K562 (cell line): Measurements from ENCODE around the gene UPK2. TPM values are rescaled to one million over a fixed set of nuclear protein-coding genes. Genes with fewer than 3 reads are reported as not detected.
A peak's percentile ranks its signal among the peaks of the same experiment; 100 is the strongest.

Source experiments
- CTBP1 ChIP-seq: fragments of 450-650 bp; IDR thresholded peaks from 2 replicates; pipeline ENCODE4 v1.6.1; 2016; ENCODE audit warnings: borderline replicate concordance
- FOXA1 ChIP-seq: fragments of 450-650 bp; IDR thresholded peaks from 2 replicates; pipeline ENCODE4 v1.6.1; 2016; ENCODE audit warnings: mild to moderate bottlenecking, borderline replicate concordance
- HDAC1 ChIP-seq, 2 experiments: fragments of 450-650 bp; IDR thresholded peaks; 2 replicates each; pipeline ENCODE4 v1.6.1; 2016 to 2017; ENCODE audit warnings: inconsistent platforms in 1 of 2, mild to moderate bottlenecking in 1 of 2, moderate library complexity in 1 of 2
- HMG20B ChIP-seq: fragments of 250-450 bp; sonication (Bioruptor Pico); IDR thresholded peaks from 2 replicates; pipeline ENCODE4 v1.5.0; 2021; ENCODE audit warnings: mild to moderate bottlenecking
- JUNB ChIP-seq: fragments of 450-650 bp; formaldehyde crosslinking; conservative IDR thresholded peaks from 2 replicates; pipeline ENCODE4 v1.4.0; 2020; ENCODE audit warnings: mild to moderate bottlenecking
- KLF1 ChIP-seq: fragments of 450-650 bp; IDR thresholded peaks from 2 replicates; pipeline ENCODE4 v1.6.1; 2016; ENCODE audit warnings: missing genetic modification characterization, missing compliant biosample characterization
- NFATC3 ChIP-seq: fragments of 450-650 bp; IDR thresholded peaks from 2 replicates; pipeline ENCODE4 v1.6.1; 2017; ENCODE audit warnings: mild to moderate bottlenecking
- NFIC ChIP-seq: fragments of 450-650 bp; IDR thresholded peaks from 2 replicates; pipeline ENCODE4 v1.6.1; 2017; ENCODE audit warnings: mild to moderate bottlenecking, inconsistent platforms
- SIN3B ChIP-seq: fragments of 450-650 bp; IDR thresholded peaks from 2 replicates; pipeline ENCODE4 v1.6.1; 2017; ENCODE audit warnings: low read depth, mild to moderate bottlenecking, moderate library complexity
- TAF15 ChIP-seq: fragments of 200-400 bp; formaldehyde crosslinking; IDR thresholded peaks from 2 replicates; pipeline ENCODE4 v1.6.1; 2017; ENCODE audit warnings: mild to moderate bottlenecking, low read depth, low read length, moderate library complexity
- ZFP1 ChIP-seq: fragments of 450-650 bp; formaldehyde crosslinking; IDR thresholded peaks from 2 replicates; pipeline ENCODE4 v1.4.0; 2020; ENCODE audit warnings: mild to moderate bottlenecking, mixed read lengths
- ZNF174 ChIP-seq: fragments of 250-450 bp; sonication (Bioruptor Pico); IDR thresholded peaks from 2 replicates; pipeline ENCODE4 v1.4.0; 2020; ENCODE audit warnings: mild to moderate bottlenecking
- ZNF217 ChIP-seq: sonication (generic); formaldehyde crosslinking; IDR thresholded peaks from 2 replicates; pipeline ENCODE4 v1.8.0; 2022; ENCODE audit warnings: mild to moderate bottlenecking, missing genetic modification reagents
- ZNF3 ChIP-seq: fragments of 250-450 bp; sonication (Bioruptor Pico); IDR thresholded peaks from 2 replicates; pipeline ENCODE4 v1.5.0; 2021; ENCODE audit warnings: mild to moderate bottlenecking, moderate library complexity
- polyA plus RNA-seq, 8 experiments: library from polyadenylated mRNA; depleted of rRNA in 4 of 8; stranded (reverse) in 5 of 8; unstranded in 3 of 8; fragments of >200 nt; fragmentation: Nextera tagmentation in 2 of 8; fragmentation: Illumina TruSeq in 1 of 8; extraction: Ambion mirVana in 2 of 8; extraction: Trizol in 1 of 8; gene quantifications; 2 replicates each; pipeline versions ENCODE4 v1.2.1 to v1.2.3, GENCODE V29; 2011 to 2014; ENCODE audit warnings: inconsistent platforms in 1 of 8, missing spikeins in 1 of 8
- total RNA-seq, 7 experiments: library from RNA; depleted of rRNA in 6 of 7; stranded (reverse); fragments of >200 nt in 6 of 7; fragmentation: Illumina TruSeq in 2 of 7; extraction: Trizol in 2 of 7; gene quantifications; 2 replicates each; pipeline versions ENCODE4 v1.2.1 to v1.2.3, GENCODE V29; 2011 to 2021; ENCODE audit warnings: low replicate concordance in 1 of 7
- TF ChIP-seq, protein P1 (sequence below): fragments of 200-800 bp; sonication (Bioruptor generic); IDR thresholded peaks from 2 replicates; pipeline ENCODE4 v1.6.1; 2016; ENCODE audit warnings: missing genetic modification characterization, missing compliant biosample characterization
- TF ChIP-seq, protein P2 (sequence below): fragments of 450-650 bp; IDR thresholded peaks from 2 replicates; pipeline ENCODE4 v1.6.1; 2016; ENCODE audit warnings: low read depth, mild to moderate bottlenecking, moderate library complexity
- TF ChIP-seq, protein P3 (sequence below): fragments of 250-450 bp; sonication (Bioruptor Pico); IDR thresholded peaks from 2 replicates; pipeline ENCODE4 v1.5.0; 2021

The UPK2 gene
- total and polyA plus RNA-seq, 9 of the 15 experiments (the other 6 are each of a cell fraction or from before 2014, with no cell fraction given), result not detected

DNA sequence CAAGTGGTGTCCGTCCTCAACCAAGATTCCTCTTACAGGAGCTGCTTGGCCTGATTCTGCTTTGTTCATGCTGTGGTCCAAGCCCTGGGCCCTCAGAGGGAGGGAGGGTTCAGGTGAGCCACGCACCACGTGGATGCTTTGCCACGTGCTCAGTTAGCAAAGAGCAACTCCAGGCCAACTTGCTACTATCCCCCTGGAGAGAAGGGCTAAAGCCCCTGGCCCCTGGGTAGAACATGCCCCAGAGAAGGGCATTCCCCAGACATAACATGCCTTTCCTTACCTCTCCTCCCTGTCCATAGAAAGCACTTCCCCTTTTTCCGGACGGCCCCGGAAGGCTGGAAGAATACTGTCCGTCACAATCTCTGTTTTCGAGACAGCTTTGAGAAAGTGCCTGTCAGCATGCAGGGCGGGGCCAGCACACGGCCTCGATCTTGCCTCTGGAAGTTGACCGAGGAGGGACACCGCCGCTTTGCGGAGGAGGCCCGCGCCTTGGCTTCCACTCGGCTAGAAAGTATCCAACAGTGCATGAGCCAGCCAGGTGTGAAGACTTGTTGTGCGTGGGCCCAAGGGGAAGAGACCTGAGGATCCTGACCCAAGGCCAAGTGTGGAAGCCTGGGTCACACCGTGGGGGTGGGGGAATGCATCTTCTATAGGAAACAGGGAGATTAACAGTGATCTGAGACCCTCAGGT lies 24.2 kb downstream of the UPK2 start (continued):
- TF ChIP-seq ZNF217 (CRISPR knock-in tag) (no peak), FOXA1 (no peak), CTBP1 (peak; percentile 82; the same call in 1 of the 2 replicates), HDAC1 (IDR thresholded peaks at IDR 0.05) (peak in 1 of 2 experiments; percentile 89; a peak in 2 of 4 replicates), ZNF174 (CRISPR knock-in tag) (no peak), ZNF3 (CRISPR knock-in tag) (no peak), HMG20B (CRISPR knock-in tag) (no peak), JUNB (CRISPR knock-in tag) (no peak), KLF1 (tag) (no peak), NFATC3 (no peak), TAF15 (no peak), SIN3B (no peak; the same call in 1 of the 2 replicates), ZFP1 (CRISPR knock-in tag) (no peak), NFIC (no peak)
- TF ChIP-seq, protein P1, sequence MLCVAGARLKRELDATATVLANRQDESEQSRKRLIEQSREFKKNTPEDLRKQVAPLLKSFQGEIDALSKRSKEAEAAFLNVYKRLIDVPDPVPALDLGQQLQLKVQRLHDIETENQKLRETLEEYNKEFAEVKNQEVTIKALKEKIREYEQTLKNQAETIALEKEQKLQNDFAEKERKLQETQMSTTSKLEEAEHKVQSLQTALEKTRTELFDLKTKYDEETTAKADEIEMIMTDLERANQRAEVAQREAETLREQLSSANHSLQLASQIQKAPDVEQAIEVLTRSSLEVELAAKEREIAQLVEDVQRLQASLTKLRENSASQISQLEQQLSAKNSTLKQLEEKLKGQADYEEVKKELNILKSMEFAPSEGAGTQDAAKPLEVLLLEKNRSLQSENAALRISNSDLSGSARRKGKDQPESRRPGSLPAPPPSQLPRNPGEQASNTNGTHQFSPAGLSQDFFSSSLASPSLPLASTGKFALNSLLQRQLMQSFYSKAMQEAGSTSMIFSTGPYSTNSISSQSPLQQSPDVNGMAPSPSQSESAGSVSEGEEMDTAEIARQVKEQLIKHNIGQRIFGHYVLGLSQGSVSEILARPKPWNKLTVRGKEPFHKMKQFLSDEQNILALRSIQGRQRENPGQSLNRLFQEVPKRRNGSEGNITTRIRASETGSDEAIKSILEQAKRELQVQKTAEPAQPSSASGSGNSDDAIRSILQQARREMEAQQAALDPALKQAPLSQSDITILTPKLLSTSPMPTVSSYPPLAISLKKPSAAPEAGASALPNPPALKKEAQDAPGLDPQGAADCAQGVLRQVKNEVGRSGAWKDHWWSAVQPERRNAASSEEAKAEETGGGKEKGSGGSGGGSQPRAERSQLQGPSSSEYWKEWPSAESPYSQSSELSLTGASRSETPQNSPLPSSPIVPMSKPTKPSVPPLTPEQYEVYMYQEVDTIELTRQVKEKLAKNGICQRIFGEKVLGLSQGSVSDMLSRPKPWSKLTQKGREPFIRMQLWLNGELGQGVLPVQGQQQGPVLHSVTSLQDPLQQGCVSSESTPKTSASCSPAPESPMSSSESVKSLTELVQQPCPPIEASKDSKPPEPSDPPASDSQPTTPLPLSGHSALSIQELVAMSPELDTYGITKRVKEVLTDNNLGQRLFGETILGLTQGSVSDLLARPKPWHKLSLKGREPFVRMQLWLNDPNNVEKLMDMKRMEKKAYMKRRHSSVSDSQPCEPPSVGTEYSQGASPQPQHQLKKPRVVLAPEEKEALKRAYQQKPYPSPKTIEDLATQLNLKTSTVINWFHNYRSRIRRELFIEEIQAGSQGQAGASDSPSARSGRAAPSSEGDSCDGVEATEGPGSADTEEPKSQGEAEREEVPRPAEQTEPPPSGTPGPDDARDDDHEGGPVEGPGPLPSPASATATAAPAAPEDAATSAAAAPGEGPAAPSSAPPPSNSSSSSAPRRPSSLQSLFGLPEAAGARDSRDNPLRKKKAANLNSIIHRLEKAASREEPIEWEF (CRISPR knock-in tag), result peak; percentile 21; the same call in 1 of the 2 replicates
- TF ChIP-seq, protein P2, sequence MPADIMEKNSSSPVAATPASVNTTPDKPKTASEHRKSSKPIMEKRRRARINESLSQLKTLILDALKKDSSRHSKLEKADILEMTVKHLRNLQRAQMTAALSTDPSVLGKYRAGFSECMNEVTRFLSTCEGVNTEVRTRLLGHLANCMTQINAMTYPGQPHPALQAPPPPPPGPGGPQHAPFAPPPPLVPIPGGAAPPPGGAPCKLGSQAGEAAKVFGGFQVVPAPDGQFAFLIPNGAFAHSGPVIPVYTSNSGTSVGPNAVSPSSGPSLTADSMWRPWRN, result no peak
- TF ChIP-seq, protein P3, sequence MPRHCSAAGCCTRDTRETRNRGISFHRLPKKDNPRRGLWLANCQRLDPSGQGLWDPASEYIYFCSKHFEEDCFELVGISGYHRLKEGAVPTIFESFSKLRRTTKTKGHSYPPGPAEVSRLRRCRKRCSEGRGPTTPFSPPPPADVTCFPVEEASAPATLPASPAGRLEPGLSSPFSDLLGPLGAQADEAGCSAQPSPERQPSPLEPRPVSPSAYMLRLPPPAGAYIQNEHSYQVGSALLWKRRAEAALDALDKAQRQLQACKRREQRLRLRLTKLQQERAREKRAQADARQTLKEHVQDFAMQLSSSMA (CRISPR knock-in tag), result no peak
